Activated gamma-delta T cell (primary cell): ENCODE results near the gene MKLN1.

Experiments
- DNase-seq: peaks from one replicate; lab custom pipeline; 2025; lab: John Stamatoyannopoulos, UW

MKLN1 gene

GRCh38 chr7:131521651-131522163 lies 194.0 kb downstream of the MKLN1 start:
- no peak for DNase-seq

GRCh38 chr7:131522325-131522930 lies 194.8 kb downstream of the MKLN1 start:
- DNase-seq: no peak

DNA sequence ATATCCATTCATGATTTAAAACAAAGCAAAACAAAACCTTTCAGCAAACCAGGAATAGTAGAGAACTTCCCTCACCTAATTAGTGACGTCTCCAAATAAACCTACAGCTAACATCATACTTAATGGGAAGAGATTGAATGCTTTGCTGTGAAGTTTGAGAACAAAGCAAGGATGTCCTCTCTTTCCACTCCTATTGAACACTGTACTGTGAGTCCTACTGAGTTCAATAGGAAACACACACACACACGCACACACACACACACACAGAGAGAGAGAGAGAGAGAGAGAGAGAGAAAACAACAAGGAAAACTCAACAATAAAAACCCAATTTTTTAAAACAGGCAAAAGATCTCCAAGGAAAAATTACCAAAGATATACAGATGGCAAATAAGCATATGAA lies 196.4 kb downstream of the MKLN1 start:
- DNase-seq: no peak

GRCh38 chr7:131524703-131525102 lies 197.0 kb downstream of the MKLN1 start:
- DNase-seq: no peak

GRCh38 chr7:131525820-131526219 lies 198.1 kb downstream of the MKLN1 start:
- no peak for DNase-seq

DNA sequence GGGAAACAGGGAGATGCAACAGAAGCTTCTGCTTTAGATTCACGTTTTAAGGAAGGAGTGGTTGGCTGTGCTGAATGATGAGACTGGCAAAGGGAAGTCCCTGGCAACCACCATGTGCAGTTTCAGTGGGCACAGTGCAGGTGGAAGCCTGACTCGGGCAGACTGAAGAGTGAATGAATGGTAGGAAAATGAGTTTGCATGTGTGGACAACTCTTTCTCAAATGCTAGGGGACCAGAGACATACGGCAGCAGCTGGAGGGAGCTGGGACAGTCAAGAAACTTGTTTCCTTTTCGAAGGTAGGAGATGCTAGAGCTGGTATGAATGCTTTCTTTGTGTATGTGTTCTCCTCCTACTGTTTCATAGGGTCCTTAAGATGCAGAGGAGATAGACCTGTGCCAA lies 199.8 kb downstream of the MKLN1 start:
- DNase-seq: no peak

- no peak for DNase-seq
Observed at GRCh38 chr7:131529179-131529578, 201.5 kb downstream of the MKLN1 start.

DNA sequence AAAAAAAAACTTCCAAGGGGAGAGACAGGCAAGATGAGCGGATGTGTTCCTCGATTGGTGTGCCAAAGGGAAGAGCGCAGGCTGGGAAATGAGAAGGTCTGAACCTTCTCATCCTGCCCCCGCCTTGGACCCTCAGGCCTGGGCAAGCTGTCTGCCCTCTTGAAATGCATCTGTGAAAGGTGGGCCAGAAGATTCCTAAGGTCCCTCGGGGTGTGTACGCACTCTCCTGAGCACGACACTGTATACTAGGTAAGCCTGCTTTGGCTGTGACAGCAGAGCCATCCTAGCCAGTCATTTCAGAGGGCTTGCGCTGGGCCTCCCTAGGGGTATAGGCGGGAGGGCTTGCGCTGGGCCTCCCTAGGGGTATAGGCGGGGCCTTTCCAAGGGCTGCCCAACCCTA lies 201.9 kb downstream of the MKLN1 start:
- no peak for DNase-seq

GRCh38 chr7:131530137-131530536 lies 202.5 kb downstream of the MKLN1 start:
- no peak for DNase-seq

DNA sequence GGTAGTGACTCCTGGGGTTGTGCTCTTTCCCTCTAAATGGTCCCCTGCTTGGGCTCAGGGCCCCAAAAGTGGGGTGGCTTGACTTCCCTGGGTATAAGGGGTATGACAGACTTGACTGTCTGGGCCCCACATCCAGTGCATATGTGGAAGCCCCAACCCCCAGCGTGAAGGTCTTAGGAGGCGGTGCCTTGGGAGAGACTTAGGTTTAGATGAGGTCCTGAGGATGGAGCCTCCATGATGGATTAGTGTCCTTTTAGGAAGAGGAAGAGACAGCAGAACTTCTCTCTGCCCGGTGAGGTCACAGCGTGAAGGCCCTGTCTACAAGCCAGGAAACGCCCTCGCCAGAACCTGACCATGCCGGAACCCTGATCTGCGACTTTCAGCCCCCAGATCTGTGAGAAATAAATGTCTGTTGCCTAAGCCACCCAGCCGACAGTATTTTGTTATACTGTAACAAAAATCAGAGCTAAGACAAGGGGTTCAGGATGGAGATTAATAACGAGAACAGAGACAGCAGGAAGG lies 205.0 kb downstream of the MKLN1 start:
- DNase-seq: no peak

- no peak for DNase-seq
Observed at GRCh38 chr7:131533151-131533559, 205.5 kb downstream of the MKLN1 start.

DNA sequence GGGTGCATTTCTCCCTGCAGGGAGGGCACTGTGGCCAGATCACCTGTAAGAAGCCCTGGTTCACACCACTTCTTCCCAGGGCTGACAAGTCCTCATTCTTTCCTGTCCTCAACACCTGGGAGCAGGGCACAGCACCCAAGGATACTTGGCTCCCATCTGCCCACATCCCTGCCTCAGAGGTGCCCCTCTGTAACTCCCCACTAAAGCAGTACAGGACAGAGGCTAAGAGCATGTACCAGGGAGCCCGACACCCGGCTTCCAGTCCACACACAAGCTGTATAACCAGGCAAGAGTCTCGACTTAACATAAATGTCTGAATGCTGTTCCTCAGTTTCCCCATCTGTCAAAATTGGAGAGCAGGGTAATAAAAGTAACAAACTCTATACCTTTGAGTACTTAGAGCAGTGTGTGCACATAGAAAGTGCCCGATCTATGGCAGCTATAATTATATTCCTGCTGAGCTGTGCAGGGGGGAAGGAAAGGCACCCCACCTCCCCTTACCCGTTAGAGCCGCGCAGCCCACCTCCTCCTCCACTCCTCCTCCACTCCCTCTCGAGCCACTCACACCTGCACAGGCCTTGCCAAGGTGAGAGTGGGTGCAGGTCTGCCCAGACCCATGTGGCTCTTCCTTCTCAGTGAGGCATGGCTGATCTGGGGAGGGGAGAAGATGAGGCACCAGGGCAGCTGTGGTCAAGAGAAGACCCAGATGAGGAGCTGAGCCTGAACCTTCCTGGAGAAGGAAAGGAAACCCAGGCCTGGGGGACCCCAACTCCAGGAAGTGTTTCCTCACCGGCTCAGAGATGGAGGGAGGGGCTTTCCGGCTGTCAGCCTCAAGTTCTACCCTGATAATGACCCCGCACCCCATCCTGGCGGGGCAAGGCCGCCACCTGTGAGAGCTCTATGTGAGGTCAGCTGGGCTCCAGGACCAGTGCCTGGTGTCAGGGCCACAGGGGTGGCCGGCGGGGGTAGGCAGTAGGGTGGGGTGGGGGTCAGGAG lies 206.2 kb downstream of the MKLN1 start:
- DNase-seq: no peak

- DNase-seq: no peak
Observed at GRCh38 chr7:131536361-131536849, 208.7 kb downstream of the MKLN1 start.

DNA sequence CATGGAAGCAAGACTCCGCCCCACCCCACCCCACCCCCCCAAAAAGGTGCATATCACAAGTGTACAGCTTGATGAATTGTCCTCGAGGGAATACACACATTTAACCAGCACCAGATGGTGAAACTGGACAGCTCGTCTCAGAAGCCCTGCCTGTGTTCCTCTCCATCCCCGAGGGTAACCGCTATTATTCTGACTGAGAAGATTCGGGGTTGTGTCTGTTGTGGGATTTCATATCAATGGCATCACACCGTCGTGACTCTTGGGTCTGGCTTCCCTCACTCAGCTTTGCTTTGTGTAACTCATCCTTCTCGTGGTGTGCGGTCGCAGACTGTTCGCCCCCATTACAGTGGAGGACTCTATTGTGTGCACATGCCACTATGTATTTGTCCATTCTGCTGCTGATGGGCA lies 209.9 kb downstream of the MKLN1 start:
- no peak for DNase-seq

DNA sequence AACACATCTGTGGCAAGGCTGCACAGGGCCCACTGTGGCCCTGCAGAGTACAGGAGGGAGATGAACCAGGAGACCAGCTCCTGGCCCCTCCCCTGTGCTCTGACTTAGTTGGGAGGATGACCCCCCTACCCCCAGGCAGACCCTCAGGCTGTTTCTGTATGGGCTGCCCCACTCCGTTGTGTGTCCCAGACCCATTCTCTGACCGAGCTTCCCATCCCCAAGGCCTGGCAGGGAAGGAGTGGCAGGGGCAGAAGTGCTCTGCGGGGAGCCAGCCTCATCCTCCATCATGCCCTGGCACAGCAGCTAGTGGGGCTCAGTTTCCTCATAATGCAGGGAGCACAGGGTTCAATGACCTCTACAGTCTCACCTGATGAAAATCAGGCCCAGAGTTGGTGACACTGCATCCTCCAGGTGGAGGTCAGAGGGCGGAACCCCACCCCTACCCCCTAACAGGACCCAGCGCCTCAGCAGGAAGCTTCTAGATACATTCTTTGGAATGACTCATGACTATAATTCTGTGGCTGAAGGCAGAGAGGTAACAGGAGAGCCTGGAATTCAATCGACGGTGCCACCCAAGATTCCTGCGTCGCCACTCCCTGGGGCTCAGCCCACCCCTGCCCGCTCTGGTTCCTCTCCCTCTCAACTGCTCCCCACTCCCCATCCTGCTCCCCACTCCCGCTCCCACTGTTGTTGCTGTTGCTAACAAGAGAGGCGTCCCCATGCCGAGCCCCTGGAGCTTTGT lies 210.6 kb downstream of the MKLN1 start:
- DNase-seq: no peak

DNA sequence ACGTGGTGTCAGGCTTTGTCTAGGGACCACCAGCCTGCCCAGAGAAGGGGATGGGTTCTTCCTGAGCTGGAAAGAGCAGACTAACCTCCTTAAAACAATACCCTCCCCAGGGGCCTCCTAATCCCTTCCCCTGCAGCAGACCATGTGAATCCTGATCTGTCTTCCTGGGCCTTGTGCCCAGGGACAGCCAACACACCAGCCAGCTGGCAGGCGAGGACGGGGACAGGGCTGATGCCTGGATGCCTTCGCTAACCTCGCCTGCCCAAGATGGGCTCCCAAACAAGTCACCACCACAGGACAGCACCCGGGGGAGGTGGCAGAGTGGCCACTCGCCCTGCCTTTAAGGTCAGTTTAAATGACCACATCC lies 211.1 kb downstream of the MKLN1 start:
- DNase-seq: no peak

GRCh38 chr7:131540491-131541162 lies 213.0 kb downstream of the MKLN1 start:
- DNase-seq: no peak

GRCh38 chr7:131543298-131543697 lies 215.6 kb downstream of the MKLN1 start:
- no peak for DNase-seq

DNA sequence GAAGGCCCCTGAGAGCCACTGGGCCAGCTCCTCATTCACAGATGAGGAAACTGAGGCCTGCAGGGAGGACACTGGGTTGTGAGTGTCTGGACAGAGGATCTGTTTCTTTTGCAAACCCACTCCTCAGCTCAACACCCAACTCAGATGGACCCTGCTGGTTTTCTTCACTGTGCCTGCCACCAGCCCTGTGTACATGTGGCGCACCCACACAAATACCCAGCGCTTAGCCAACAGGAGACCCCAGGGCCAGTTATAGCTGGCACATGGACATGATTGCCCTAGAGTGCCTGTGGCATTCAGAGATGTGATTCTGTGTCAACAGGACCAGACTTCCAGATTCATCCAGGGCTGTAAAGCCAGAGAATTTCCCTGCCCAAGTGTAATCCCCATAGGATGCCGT lies 216.3 kb downstream of the MKLN1 start:
- DNase-seq: no peak

DNA sequence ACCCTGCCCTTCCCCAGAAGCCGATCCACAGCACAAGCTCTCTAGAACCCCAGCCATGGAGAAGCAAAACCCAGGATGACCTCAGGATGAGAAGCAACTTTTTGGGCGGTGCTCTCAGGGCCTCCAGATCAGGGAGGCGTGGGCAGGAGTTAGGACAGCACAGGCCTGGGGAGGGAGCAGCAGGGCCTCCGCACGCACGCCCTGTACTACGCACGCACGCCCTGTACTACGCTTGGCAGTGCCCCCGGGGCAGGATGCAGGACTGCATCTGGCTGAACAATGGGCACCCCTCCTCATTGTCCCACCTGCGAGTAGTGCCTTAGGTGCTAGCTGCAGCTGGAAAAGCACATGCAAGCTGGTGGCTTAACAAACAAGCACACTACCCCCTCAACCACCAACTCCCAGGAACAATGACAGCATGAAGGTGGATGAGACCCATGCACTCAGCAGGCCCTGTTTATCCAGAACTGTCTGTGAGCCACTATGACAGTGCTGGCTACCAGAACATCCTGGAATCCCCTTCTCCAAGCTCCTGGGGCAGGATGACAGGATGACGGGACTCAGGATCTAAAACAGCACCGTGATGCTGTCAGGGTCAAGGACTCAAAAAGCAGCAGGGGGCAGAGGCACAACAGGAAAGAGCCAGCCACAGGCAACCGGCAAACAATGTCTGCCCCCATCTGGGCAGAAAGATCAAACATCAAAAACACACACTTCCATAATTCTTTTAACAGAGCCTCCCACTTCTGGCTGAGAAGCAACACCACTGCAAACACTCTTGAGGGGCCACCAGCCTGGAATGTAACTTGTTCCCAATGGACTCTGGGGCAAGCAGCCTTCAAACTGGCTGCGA lies 217.0 kb downstream of the MKLN1 start:
- DNase-seq: no peak
